MM.1S (cell line): ENCODE measurements around the gene NUMBL.

ENCODE experiments used
- EZH2 ChIP-seq: fragments of 300-600 bp; sonication (generic); optimal IDR thresholded peaks from 2 replicates; pipeline ENCODE3; 2017; ENCODE audit warnings: low read depth, mild to moderate bottlenecking, antibody characterized with exemption, low read length, mixed read lengths
- EZH2phosphoT487 ChIP-seq: fragments of 300-600 bp; sonication (generic); IDR thresholded peaks from 2 replicates; pipeline ENCODE4 v1.6.1; 2018; ENCODE audit warnings: antibody characterized with exemption, low read length
- TF ChIP-seq, protein P1 (sequence below): fragments of 300-600 bp; sonication (generic); IDR thresholded peaks from 2 replicates; pipeline ENCODE4 v1.5.1; 2016; ENCODE audit warnings: antibody characterized with exemption, low read length, mixed read lengths

GRCh38 chr19:40687525-40688016 is 2.9 kb downstream of the NUMBL start:
- TF ChIP-seq EZH2 = no peak
- TF ChIP-seq, protein P1, sequence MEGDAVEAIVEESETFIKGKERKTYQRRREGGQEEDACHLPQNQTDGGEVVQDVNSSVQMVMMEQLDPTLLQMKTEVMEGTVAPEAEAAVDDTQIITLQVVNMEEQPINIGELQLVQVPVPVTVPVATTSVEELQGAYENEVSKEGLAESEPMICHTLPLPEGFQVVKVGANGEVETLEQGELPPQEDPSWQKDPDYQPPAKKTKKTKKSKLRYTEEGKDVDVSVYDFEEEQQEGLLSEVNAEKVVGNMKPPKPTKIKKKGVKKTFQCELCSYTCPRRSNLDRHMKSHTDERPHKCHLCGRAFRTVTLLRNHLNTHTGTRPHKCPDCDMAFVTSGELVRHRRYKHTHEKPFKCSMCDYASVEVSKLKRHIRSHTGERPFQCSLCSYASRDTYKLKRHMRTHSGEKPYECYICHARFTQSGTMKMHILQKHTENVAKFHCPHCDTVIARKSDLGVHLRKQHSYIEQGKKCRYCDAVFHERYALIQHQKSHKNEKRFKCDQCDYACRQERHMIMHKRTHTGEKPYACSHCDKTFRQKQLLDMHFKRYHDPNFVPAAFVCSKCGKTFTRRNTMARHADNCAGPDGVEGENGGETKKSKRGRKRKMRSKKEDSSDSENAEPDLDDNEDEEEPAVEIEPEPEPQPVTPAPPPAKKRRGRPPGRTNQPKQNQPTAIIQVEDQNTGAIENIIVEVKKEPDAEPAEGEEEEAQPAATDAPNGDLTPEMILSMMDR = no peak
- TF ChIP-seq EZH2phosphoT487 = no peak
